GM19193 (cell line): Measurements from ENCODE around the gene SLC6A14.

Experiments used
- POLR2A ChIP-seq: IDR thresholded peaks from 4 replicates; pipeline ENCODE4 v1.6.1; 2011; ENCODE audit not compliant: insufficient read depth, insufficient read length; ENCODE audit errors: extremely low read depth

Gene SLC6A14

DNA sequence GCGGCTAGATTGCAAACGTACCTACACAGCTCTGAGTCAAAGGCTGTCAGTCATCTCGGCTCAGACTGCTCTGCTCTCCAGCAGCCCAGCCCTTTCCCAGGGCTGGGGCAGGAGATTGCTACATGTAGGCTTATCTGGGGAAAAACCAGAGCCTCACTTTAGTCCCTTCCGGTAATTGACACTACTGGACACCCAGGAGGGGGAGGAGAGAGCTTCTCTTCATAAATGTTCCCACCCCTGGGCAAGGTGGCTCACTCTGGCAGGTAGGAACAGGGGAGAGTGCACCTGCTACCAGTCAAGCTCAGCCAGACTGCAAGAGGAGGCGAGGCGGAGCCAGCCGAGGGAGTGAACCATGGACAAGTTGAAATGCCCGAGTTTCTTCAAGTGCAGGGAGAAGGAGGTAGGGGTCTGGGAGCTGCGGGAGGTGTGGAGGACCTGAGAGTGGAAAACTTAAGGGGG is at the start of gene SLC6A14:
SLC6A14 (plus strand) TSS at position 249 of the 459 bp plus-strand sequence; CDS start at position 353, 104 bp downstream.
- TF ChIP-seq POLR2A = no peak

DNA sequence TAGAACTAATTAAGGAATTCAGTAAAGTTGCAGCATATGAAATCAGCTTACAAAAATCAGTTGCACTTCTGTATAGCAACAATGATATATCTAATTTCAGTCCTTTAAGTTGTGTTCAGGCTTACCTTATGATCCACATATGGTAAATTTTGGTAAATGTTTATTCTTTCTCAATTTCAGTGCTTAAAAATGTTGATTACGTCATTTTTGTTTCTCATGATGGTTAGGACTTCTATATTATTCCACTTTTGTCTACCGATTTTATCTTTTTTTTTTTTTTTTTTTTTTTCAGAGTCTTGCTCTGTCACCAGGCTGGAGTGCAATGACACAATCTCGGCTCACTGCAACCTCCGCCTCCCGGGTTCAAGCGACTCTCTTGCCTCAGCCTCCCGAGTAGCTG is 40.7 kb upstream of the SLC6A14 start:
- TF ChIP-seq POLR2A = no peak

- no peak for TF ChIP-seq POLR2A
These were observed 36.7 kb upstream of the SLC6A14 start for GRCh38 chrX:116399681-116400080.

GRCh38 chrX:116409219-116409618 is 27.2 kb upstream of the SLC6A14 start:
- TF ChIP-seq POLR2A = no peak

DNA sequence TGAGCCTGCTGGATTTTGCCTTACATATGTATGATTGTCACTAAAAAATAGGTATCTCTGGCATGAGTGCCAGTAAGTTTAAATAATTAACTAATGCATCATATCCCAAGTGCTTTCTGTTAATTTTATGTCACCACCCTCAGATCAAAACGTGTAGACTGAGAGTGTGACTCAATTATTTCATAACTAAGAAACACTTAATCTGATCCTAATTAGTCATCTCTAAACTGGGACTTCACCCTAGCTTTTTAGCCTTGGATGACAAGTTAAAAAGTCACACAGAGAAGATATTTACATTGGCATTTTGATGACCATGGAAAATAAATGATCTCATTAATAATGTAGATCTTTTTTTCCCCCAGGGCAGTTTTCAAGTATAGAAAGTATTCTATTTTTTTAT is 23.1 kb upstream of the SLC6A14 start:
- TF ChIP-seq POLR2A = no peak

DNA sequence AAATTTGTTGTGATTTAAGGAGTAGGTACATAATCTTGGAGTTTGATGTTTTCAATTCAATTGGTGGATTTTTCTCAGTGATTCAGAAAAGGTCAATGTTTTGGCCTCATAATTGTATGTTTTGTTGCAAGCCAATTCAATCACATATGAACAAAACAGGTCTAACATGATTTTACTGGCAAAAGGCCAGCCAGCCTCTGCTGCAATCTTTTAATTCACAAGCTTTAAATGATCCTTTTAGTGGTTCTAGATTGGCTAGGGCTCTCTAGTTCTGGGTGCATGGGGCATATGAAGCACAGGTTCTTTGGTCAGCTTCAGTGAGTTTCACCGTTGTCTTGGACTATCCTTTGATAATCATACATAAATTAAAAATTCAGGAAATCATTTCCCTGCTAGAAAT is 19.2 kb upstream of the SLC6A14 start:
- TF ChIP-seq POLR2A = no peak

DNA sequence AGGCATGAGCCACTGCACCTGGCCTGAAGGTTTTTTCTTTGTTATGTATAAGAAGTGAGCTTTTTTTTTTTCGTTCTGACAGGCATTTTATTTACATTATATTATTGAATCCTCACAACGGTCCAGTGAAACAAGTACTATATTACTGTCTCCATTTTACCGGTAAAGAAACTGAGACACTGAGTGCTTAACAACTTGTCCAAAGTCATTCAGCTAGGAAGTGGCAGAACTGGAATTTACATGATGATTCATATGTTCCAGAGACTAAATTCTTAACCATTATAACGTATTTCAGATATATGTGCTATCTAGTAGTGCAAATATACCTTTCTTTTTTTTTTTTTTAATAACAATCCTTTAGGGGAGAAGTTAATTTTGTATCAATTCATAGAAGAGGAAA is 18.4 kb upstream of the SLC6A14 start:
- no peak for TF ChIP-seq POLR2A

DNA sequence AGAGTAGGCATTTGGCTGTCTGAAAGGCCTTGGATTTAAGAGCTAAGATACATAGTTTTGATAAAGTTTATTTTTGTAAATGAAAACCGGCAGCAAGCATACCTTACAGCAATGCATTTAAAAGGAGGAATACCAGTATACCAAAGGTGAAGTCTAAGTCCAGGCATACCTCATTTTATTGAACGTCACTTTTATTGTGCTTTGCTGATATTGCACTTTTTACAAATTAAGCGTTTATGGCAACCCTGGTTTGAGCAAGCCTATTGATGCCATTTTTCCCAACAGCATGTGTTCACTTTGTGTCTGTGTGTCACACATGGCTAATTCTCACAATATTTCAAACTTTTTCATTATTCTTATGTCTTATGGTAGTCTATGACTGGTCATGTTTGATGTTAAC is 8.4 kb upstream of the SLC6A14 start:
- TF ChIP-seq POLR2A = no peak

DNA sequence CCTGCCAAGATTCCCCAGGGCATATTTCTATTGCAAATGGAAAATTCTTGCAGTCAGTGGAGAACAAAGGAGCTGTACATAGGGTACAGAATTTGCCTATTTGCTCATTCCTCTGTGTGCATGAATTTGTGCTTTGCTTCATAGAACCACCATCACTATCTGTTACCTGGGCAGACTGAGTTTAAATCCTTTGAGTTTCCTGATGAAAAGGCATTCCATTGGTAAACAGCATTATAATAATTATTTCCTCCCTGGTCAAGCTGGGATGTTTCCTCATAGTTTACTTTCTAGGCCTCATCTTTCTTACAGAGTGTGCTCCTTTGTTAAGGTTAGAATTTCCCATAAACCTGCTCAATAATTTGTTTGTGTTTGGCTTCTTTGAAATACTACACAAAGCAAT is 809 bp upstream of the SLC6A14 start:
- no peak for TF ChIP-seq POLR2A

GRCh38 chrX:116449156-116449555 is 12.8 kb downstream of the SLC6A14 start:
- no peak for TF ChIP-seq POLR2A

- TF ChIP-seq POLR2A = no peak
These were observed 26.4 kb downstream of the SLC6A14 start, which contains the start of gene CT83 for GRCh38 chrX:116462822-116463221. CT83 (minus strand) TSS chrX:116462976; CDS start chrX:116462856, 120 bp downstream.

DNA sequence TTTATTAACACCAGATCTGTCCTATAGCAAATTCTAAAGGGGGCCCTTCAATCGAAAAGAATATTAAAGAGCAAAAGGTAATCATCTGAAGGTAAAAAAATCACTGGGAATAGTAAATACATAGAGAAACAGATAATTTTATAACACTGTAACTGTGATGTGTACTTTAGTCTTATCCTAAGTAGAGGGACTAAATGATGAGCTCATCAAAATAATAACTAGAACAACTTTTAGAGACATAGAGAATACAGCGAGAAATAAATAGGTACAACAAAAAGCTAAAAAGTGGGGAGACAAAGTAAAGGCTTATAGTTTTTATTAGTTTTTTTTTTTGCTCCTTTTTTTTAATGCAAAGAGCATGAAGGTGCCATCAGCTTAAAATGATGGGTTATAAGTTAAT is 43.7 kb downstream of the SLC6A14 start:
- TF ChIP-seq POLR2A = no peak

- TF ChIP-seq POLR2A = no peak
These were observed 53.7 kb downstream of the SLC6A14 start for GRCh38 chrX:116490104-116490503.

DNA sequence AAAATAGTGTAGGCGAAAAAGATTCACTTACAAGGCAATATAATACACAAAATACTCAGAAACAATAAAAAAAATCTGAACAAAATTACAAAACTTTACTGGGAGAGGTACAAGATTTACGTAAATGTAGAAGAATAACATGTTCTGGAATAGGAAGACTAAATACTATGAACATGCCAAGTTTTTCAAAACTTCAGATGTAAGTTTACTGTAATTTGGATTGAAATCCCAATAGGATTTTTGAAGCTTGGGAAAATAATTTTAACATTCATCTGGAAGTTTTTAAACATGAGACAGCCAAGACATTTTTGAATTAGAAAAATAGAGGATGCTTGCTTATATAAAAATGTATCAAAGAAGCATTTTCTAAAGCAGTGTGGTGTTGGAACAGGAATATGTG is 56.9 kb downstream of the SLC6A14 start:
- no peak for TF ChIP-seq POLR2A

- no peak for TF ChIP-seq POLR2A
These were observed 63.4 kb downstream of the SLC6A14 start for GRCh38 chrX:116499780-116500179.
